ENCODE data around the gene RPF1. TPM values are rescaled to one million over a fixed set of nuclear protein-coding genes. Genes with fewer than 3 reads are reported as not detected.

The RPF1 gene
- total and polyA plus RNA-seq, 2 of the 8 experiments (the other 6 are each of a cell fraction or from before 2014, with no cell fraction given) = 18.7 to 41.8 TPM

DNA sequence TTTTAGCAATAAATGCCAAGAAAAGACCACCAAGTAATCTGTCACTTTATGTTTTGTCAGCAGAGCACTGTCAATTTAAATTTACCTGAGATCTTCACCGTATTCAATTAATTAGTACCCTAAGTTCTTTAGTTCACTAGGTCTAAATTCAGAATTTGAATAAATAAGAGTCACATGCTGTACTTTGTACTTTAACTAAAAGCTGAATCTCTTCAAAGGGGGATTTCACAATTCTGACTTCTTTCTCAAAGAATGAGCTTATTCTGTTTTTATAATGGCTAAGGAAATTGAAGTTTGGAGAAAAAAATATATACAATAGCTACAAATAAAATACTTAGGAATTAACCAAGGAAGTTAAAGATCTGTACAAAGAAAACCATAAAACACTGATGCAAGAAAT lies 29.4 kb downstream of the RPF1 start:
- peaks cover 0 to 10% (median 4%) of the 10 kb centered on the region in 4 experiments; a peak in 6 of 7 replicates for H3K4me1 ChIP-seq (replicated peaks in 1 of 4; ENCODE audit: control insufficient read depth in 3 of 4, insufficient read depth in 4 of 4, low read length in 3 of 4)
- H2BK12ac ChIP-seq (ENCODE audit: low read depth, low read length) = no peak overlapping the region
- 82% methylated on average over 1 of the region's 1 CpG; no CpG with 5 or more reads in 1 of the 2 experiments for WGBS, 2 experiments (ENCODE audit: extremely low coverage in 1 of 2, insufficient coverage in 1 of 2, insufficient read length in 1 of 2, insufficient replicate concordance in 2 of 2, low coverage in 1 of 2, low lambda C conversion rate in 2 of 2, missing lambda C conversion rate in 1 of 2)
- H3K23me2 ChIP-seq (ENCODE audit: low read depth, low read length) = peaks cover 6% of the 10 kb centered on the region; the same call in 1 of the 2 replicates
- no peak overlapping the region for H2AFZ ChIP-seq (ENCODE audit: low read length)
- no peaks in the 10 kb centered on the region for H3K27me3 ChIP-seq (replicated peaks in 1 of 4; ENCODE audit: control insufficient read depth in 3 of 4, extremely low read depth in 1 of 4, insufficient read depth in 3 of 4, low read length in 3 of 4)
- H2BK15ac ChIP-seq (ENCODE audit: low read length) = no peak overlapping the region
- H4K20me1 ChIP-seq (replicated peaks in 1 of 2; ENCODE audit: control insufficient read depth in 1 of 2, insufficient read depth in 2 of 2, low read length in 2 of 2) = peaks cover 11 to 13% of the 10 kb centered on the region in 2 experiments
- no peaks in the 10 kb centered on the region for H3K36me3 ChIP-seq (ENCODE audit: control insufficient read depth in 2 of 4, insufficient read depth in 4 of 4, low read length in 3 of 4)
- FAIRE-seq (no peak), DNase-seq (ENCODE audit: low read depth in 1 of 2, low spot score in 2 of 2) (no peak)
- no peak overlapping the region for H3K23ac ChIP-seq (ENCODE audit: insufficient read length)
- H2BK120ac ChIP-seq (replicated peaks; ENCODE audit: low read depth, low read length) = no peak overlapping the region
- H4K8ac ChIP-seq (ENCODE audit: extremely low read depth, insufficient read depth, low read length) = no peak overlapping the region
- no peak overlapping the region for H2BK20ac ChIP-seq (ENCODE audit: low read length)
- peaks cover 2% of the 10 kb centered on the region; the same call in 1 of the 2 replicates for H3K79me1 ChIP-seq (ENCODE audit: low read depth, low read length)
- H3K79me2 ChIP-seq (ENCODE audit: control insufficient read depth in 1 of 2, insufficient read depth in 2 of 2, low read length in 2 of 2) = peaks cover 3 to 21% of the 10 kb centered on the region in 2 experiments; a peak in 2 of 4 replicates
- no peak overlapping the region for H3K4me3 ChIP-seq (ENCODE audit: extremely low read depth in 1 of 4, insufficient read depth in 2 of 4, low read depth in 3 of 4, low read length in 4 of 4)
- no peak overlapping the region for H3K9ac ChIP-seq (replicated peaks in 1 of 4; ENCODE audit: extremely low read depth in 1 of 4, low read depth in 3 of 4, low read length in 3 of 4)
- H4K91ac ChIP-seq (replicated peaks; ENCODE audit: insufficient read length, low read length) = no peak overlapping the region
- CTCF ChIA-PET (ENCODE audit: partially characterized antibody) = no interaction called here
- no peak overlapping the region for H2AK5ac ChIP-seq (ENCODE audit: low read depth, low read length)
- no peak overlapping the region for H3K4me2 ChIP-seq (ENCODE audit: insufficient read depth in 1 of 2, low read depth in 2 of 2, low read length in 2 of 2)
- H3K18ac ChIP-seq (ENCODE audit: extremely low read depth, low read length) = no peak overlapping the region
- H3K27ac ChIP-seq (ENCODE audit: low read depth, low read length) = no peak overlapping the region
- POLR2A ChIA-PET (ENCODE audit: partially characterized antibody) = no interaction called here
- no peak overlapping the region for H3K14ac ChIP-seq (ENCODE audit: insufficient read length)
- no peak overlapping the region for H3K56ac ChIP-seq (replicated peaks; ENCODE audit: insufficient read length, low read depth, low read length)
- no peaks in the 10 kb centered on the region for H3K9me3 ChIP-seq (ENCODE audit: insufficient read depth in 2 of 2, low read depth in 1 of 2, low read length in 1 of 2)
- H4K5ac ChIP-seq (ENCODE audit: insufficient read length, low read depth, low read length) = no peak overlapping the region
- H3K4ac ChIP-seq (replicated peaks; ENCODE audit: insufficient read length, low read depth, low read length) = no peak overlapping the region
- H2BK5ac ChIP-seq (ENCODE audit: low read depth, low read length) = no peak overlapping the region
- TF ChIP-seq, protein P1, sequence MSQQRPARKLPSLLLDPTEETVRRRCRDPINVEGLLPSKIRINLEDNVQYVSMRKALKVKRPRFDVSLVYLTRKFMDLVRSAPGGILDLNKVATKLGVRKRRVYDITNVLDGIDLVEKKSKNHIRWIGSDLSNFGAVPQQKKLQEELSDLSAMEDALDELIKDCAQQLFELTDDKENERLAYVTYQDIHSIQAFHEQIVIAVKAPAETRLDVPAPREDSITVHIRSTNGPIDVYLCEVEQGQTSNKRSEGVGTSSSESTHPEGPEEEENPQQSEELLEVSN (IDR thresholded peaks at IDR 0.05) = no peak
- no peak for TF ChIP-seq TAF1 (IDR thresholded peaks at IDR 0.05; ENCODE audit: low read depth, low read length)
- no peak for TF ChIP-seq RNF2 (IDR thresholded peaks at IDR 0.05; ENCODE audit: borderline replicate concordance, low read depth, low read length, missing control alignments, poor library complexity, severe bottlenecking)
- TF ChIP-seq, protein P2, sequence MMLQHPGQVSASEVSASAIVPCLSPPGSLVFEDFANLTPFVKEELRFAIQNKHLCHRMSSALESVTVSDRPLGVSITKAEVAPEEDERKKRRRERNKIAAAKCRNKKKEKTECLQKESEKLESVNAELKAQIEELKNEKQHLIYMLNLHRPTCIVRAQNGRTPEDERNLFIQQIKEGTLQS (IDR thresholded peaks at IDR 0.05; ENCODE audit: insufficient read depth, low read depth, low read length) = no peak
- no peak for TF ChIP-seq GABPA (IDR thresholded peaks at IDR 0.05; ENCODE audit: borderline replicate concordance, insufficient read depth, low read length)
- TF ChIP-seq KDM5A (IDR thresholded peaks at IDR 0.05; ENCODE audit: low read length) = no peak
- no peak for TF ChIP-seq ZNF274 (IDR thresholded peaks at IDR 0.05; ENCODE audit: borderline replicate concordance, extremely low read depth, low read length)
- no peak for TF ChIP-seq SIN3A (conservative IDR thresholded peaks at IDR 0.05 in 1 of 2, IDR thresholded peaks at IDR 0.05 in 1 of 2; ENCODE audit: low read depth in 1 of 2, low read length in 2 of 2)
- TF ChIP-seq FOSL1 (IDR thresholded peaks at IDR 0.05; ENCODE audit: insufficient read depth, low read depth, low read length) = no peak
- no peak for TF ChIP-seq EZH2 (IDR thresholded peaks at IDR 0.05; ENCODE audit: low read depth, low read length, severe bottlenecking)
- TF ChIP-seq NANOG (IDR thresholded peaks at IDR 0.05; ENCODE audit: insufficient read depth, low read depth, low read length, poor library complexity, severe bottlenecking) = no peak
- no peak for TF ChIP-seq SIRT6 (IDR thresholded peaks at IDR 0.05; ENCODE audit: low read length)
